GM06990 (cell line): Measurements from ENCODE around the gene TEX2.
"Not testable (repeated sequence)": the region's sequence is repeated elsewhere in the genome, so short reads cannot be mapped to it uniquely, and the experiment has no call there.

Source experiments
- DNase-seq: peaks from one replicate; pipeline ENCODE4 v3.0.0-alpha.2; 2011; ENCODE audit not compliant: insufficient read length; ENCODE audit errors: extremely low read depth
- H3K27me3 ChIP-seq: replicated peaks from 2 replicates; pipeline ENCODE4 v1.6.0; 2011; ENCODE audit warnings: low read length; ENCODE audit not compliant: control insufficient read depth, insufficient read depth
- H3K36me3 ChIP-seq: 2 replicates; pipeline ENCODE4 v1.5.1; 2011; ENCODE audit warnings: low read length; ENCODE audit not compliant: control insufficient read depth, insufficient read depth
- H3K4me3 ChIP-seq: replicated peaks from 2 replicates; pipeline ENCODE4 v1.5.1; 2011; ENCODE audit warnings: low read depth, mild to moderate bottlenecking, control low read depth, low read length
- TF ChIP-seq, protein P1 (sequence below): IDR thresholded peaks from 2 replicates; pipeline ENCODE4 v1.5.1; 2011; ENCODE audit warnings: low read length, control low read depth, mild to moderate bottlenecking, inconsistent platforms; ENCODE audit not compliant: insufficient read depth, poor library complexity, severe bottlenecking

Gene TEX2

DNA sequence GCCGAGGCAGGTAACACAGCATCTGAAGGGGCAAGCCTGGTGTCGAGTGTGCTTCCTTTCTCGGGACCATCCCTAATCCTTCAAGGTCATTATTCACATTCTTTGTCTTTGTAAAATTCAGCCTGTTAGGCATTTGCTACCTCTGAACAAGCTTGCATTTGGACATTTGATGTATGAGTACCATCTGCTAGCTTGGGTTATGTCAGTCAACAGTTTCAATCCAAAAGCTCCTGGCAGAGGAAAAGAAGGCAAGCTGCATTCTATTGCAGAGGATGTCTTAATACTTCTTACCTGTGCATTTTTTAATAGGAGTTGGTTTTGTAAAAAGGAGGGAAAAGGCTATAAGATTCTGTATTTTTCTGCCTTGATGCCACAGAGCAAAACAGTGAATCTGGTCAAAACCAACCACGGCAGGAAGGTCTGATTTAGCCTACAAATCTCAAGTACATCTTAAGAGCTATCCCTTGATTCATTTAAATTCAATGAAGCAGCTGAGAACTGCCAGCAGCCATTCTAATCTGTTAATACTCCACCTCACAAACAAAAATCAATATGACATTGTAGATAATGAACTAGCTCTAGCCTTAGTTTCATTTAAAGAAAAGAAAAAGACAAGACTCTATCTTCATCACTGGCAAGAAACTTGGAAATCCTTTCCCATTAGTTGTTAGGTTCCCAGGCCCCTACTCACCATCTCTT is 39.0 kb downstream of the TEX2 start:
- H3K4me3 ChIP-seq: no peak overlapping the region
- DNase-seq: no peak

DNA sequence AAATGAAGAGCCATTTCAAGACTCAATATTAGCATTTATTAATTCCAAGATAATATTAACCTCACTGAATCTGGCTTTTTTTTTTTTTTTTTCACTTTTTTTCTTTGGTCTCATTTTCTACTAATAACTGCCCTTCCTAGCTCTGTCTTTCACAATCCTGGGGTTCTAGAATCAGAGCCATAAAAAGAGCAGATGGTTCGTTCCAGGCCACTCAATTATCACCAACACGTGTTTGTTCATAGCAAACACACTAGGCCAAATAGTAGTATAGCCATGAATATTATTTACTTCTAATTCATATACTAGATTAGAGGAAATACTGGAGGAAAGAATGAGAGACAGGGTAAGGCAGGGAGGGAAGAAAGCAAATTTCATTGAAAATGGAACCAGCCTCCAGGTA is 39.8 kb downstream of the TEX2 start:
- TF ChIP-seq, protein P1, sequence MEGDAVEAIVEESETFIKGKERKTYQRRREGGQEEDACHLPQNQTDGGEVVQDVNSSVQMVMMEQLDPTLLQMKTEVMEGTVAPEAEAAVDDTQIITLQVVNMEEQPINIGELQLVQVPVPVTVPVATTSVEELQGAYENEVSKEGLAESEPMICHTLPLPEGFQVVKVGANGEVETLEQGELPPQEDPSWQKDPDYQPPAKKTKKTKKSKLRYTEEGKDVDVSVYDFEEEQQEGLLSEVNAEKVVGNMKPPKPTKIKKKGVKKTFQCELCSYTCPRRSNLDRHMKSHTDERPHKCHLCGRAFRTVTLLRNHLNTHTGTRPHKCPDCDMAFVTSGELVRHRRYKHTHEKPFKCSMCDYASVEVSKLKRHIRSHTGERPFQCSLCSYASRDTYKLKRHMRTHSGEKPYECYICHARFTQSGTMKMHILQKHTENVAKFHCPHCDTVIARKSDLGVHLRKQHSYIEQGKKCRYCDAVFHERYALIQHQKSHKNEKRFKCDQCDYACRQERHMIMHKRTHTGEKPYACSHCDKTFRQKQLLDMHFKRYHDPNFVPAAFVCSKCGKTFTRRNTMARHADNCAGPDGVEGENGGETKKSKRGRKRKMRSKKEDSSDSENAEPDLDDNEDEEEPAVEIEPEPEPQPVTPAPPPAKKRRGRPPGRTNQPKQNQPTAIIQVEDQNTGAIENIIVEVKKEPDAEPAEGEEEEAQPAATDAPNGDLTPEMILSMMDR: no peak
- Histone ChIP-seq H3K36me3 (no peaks in the 10 kb centered on the region), H3K27me3 (no peaks in the 10 kb centered on the region), H3K4me3 (no peak overlapping the region)
- no peak for DNase-seq

More for the DNA sequence above, 39.0 kb downstream of the TEX2 start:
- Histone ChIP-seq H3K27me3 (no peaks in the 10 kb centered on the region), H3K36me3 (no peaks in the 10 kb centered on the region)
- TF ChIP-seq, protein P1: no peak

DNA sequence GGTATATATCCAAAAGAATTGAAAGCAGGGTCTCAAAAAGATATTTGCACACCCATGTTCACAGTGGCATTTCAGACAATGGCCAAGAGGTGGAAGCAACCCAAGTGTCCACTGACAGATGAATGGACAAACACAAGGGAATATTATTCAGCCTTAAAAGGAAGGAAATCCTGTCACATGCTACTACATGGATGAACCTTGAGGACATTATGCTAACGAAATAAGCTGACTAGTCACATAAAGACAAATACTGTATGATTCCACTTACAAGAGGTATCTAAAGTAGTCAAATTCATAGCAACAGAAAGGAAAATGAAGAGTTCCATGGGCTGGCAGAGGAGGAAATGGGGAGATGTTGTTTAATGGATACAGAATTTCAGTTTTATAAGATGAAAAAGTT is 41.4 kb downstream of the TEX2 start:
- Histone ChIP-seq H3K27me3 (no peaks in the 10 kb centered on the region), H3K36me3 (no peaks in the 10 kb centered on the region), H3K4me3 (no peak overlapping the region)
- TF ChIP-seq, protein P1: no peak
- no peak for DNase-seq

DNA sequence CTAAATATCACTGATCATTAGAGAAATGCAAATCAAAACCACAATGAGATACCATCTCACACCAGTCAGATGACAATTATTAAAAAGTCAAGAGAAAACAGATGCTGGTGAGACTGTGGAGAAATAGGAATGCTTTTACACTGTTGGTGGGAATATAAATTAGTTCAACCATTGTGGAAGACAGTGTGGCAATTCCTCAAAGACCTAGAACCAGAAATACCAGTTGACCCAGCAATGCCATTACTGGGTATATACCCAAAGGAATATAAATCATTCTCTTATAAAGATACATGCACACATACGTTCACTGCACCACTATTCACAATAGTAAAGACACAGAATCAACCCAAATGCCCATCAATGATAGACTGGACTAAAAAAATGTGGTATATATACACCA is 42.5 kb downstream of the TEX2 start:
- not testable (repeated sequence) for H3K36me3 ChIP-seq, DNase-seq, H3K27me3 ChIP-seq, H3K4me3 ChIP-seq

DNA sequence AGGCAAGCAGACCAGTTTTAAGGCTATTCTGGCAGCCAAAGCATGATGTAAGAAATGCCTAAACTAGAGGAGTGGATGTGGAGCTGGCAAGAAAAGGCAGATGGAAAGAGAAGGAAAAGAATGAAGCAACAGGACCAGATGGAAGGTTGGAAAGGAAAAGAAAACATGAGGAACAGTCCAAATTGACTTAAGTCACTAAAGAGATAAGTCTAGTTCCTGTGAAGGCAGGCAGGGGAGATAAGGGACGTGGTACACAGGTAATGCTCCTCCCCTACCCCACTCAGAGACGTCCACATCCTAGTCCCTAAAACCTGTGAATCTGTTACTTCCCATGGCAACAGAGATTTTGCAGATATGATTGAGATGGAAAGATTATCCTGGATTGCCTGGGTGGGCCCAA is 43.5 kb downstream of the TEX2 start:
- TF ChIP-seq, protein P1: no peak
- H3K36me3 ChIP-seq: no peaks in the 10 kb centered on the region
- no peak overlapping the region for H3K4me3 ChIP-seq
- DNase-seq: no peak
- H3K27me3 ChIP-seq: no peaks in the 10 kb centered on the region

DNA sequence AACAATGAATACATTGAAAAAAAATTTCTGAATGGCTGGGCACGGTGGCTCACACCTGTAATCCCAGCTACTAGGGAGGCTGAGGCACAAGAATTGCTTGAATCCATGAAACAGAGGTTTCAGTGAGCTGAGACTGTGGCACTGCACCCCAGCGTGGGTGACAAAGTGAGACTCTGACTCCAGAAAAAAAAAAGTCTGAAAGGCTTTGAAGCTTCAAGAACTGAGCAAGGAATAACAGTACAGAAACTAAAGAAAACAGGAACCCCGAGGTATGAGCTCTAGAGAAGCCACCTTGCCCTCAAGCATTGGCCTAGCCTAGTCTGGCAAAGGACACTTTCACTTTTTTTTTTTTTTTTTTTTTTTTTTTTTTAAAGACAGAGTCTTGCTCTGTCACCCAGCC is 45.0 kb downstream of the TEX2 start:
- DNase-seq: peak; percentile 35
- Histone ChIP-seq H3K36me3 (peaks cover 3% of the 10 kb centered on the region; the same call in 1 of the 2 replicates), H3K27me3 (no peaks in the 10 kb centered on the region), H3K4me3 (no peak overlapping the region)
- TF ChIP-seq, protein P1: no peak
